Measurements from ENCODE around the gene CLOCK. TPM values are rescaled to one million over a fixed set of nuclear protein-coding genes. Genes with fewer than 3 reads are reported as not detected.

CLOCK gene
- total RNA-seq, 1 experiment from 2014 or later, result 19.4 TPM

DNA sequence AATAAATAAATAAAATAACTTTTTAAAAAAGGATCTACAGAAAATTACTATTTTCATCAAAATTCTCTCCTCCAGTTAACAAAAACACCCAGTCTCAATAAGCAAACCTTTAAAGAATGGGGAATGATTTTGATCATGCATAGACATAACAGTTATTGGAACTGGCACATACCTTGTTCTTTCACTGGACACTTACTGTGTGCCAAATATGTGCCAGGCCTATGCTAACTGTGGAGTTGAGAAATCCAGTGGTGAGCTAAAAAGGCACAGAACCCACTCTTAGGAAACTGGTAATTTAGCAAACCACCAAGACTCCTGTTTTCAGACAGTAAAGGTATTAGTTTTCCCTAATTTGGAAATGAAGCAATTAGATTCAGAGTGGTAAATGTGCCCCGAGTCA is 39.1 kb downstream of the CLOCK start:
- no peaks in the 10 kb centered on the region for H3K27me3 ChIP-seq (ENCODE audit: insufficient read depth, low read depth)
- ChIA-PET POLR2A (ENCODE audit: unreplicated experiment) (no interaction called here), CTCF (no interaction called here)
- no peak overlapping the region for H3K4me2 ChIP-seq
- no peaks in the 10 kb centered on the region for H3K4me1 ChIP-seq (replicated peaks; ENCODE audit: insufficient read depth)
- no peak overlapping the region for H3K27ac ChIP-seq
- 0 out of 2 replicates have a peak, but pooled peaks cover 4% of the 10 kb centered on the region for H3K79me2 ChIP-seq (ENCODE audit: low read depth)
- no peak overlapping the region for H3K4me3 ChIP-seq
- TF ChIP-seq EZH2 (IDR thresholded peaks at IDR 0.05; ENCODE audit: low read depth), result no peak
- TF ChIP-seq, protein P1, sequence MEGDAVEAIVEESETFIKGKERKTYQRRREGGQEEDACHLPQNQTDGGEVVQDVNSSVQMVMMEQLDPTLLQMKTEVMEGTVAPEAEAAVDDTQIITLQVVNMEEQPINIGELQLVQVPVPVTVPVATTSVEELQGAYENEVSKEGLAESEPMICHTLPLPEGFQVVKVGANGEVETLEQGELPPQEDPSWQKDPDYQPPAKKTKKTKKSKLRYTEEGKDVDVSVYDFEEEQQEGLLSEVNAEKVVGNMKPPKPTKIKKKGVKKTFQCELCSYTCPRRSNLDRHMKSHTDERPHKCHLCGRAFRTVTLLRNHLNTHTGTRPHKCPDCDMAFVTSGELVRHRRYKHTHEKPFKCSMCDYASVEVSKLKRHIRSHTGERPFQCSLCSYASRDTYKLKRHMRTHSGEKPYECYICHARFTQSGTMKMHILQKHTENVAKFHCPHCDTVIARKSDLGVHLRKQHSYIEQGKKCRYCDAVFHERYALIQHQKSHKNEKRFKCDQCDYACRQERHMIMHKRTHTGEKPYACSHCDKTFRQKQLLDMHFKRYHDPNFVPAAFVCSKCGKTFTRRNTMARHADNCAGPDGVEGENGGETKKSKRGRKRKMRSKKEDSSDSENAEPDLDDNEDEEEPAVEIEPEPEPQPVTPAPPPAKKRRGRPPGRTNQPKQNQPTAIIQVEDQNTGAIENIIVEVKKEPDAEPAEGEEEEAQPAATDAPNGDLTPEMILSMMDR (conservative IDR thresholded peaks at IDR 0.05), result no peak
- H3F3A ChIP-seq (ENCODE audit: insufficient read depth, low read depth), result no peaks in the 10 kb centered on the region
- no peak for DNase-seq
- no peaks in the 10 kb centered on the region for H3K36me3 ChIP-seq (ENCODE audit: low read depth)
- intact Hi-C loops (cut with micrococcal nuclease; ENCODE audit: unreplicated experiment), result no loop called here
- BruUV-seq (replicated peaks), result no TSS peak
- H2AFZ ChIP-seq, result no peak overlapping the region
- H3K9me3 ChIP-seq (ENCODE audit: insufficient read depth, low read depth), result no peaks in the 10 kb centered on the region
- no peaks in the 10 kb centered on the region for H3K9me2 ChIP-seq (ENCODE audit: insufficient read depth)
- H4K20me1 ChIP-seq (ENCODE audit: insufficient read depth), result no peaks in the 10 kb centered on the region

DNA sequence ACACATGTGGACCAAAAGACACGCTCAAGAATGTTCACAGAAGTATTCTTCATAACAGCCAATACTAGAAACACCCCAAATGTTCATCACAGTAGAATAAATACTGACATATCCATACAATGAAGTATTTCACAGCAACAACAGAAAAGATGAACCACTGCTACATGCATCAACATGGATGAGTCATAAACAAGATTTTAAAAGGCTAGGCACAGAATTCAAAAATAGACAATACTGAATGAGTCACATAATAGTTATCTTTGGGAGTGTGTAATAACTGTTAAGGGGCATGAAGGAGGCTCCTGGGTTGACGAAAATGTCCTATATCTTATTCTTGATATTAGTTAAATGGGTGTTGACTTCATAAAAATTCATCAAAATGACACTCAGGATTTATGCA is 43.5 kb downstream of the CLOCK start:
- no peak for TF ChIP-seq EZH2 (IDR thresholded peaks at IDR 0.05; ENCODE audit: low read depth)
- TF ChIP-seq, protein P1 (conservative IDR thresholded peaks at IDR 0.05), result no peak
- H3F3A ChIP-seq (ENCODE audit: insufficient read depth, low read depth), result no peaks in the 10 kb centered on the region
- no peaks in the 10 kb centered on the region for H3K9me3 ChIP-seq (ENCODE audit: insufficient read depth, low read depth)
- ChIA-PET POLR2A (ENCODE audit: unreplicated experiment) (no interaction called here), CTCF (interaction anchor here (0.7 kb wide), 1 partner anchor 338 kb away, joined by 3 read pairs; no protein-coding TSS in a partner anchor)
- no peaks in the 10 kb centered on the region for H3K27me3 ChIP-seq (ENCODE audit: insufficient read depth, low read depth)
- no peaks in the 10 kb centered on the region for H3K36me3 ChIP-seq (ENCODE audit: low read depth)
- no peaks in the 10 kb centered on the region for H4K20me1 ChIP-seq (ENCODE audit: insufficient read depth)
- no peak for DNase-seq
- no peak overlapping the region for H3K4me3 ChIP-seq
- H3K4me2 ChIP-seq, result no peak overlapping the region
- intact Hi-C loops (cut with micrococcal nuclease; ENCODE audit: unreplicated experiment), result no loop called here
- no peaks in the 10 kb centered on the region for H3K4me1 ChIP-seq (replicated peaks; ENCODE audit: insufficient read depth)
- H3K9me2 ChIP-seq (ENCODE audit: insufficient read depth), result no peaks in the 10 kb centered on the region
- H3K27ac ChIP-seq, result no peak overlapping the region
- no peak overlapping the region for H2AFZ ChIP-seq
- no TSS peak for BruUV-seq (replicated peaks)
- H3K79me2 ChIP-seq (ENCODE audit: low read depth), result 0 out of 2 replicates have a peak, but pooled peaks cover 4% of the 10 kb centered on the region

DNA sequence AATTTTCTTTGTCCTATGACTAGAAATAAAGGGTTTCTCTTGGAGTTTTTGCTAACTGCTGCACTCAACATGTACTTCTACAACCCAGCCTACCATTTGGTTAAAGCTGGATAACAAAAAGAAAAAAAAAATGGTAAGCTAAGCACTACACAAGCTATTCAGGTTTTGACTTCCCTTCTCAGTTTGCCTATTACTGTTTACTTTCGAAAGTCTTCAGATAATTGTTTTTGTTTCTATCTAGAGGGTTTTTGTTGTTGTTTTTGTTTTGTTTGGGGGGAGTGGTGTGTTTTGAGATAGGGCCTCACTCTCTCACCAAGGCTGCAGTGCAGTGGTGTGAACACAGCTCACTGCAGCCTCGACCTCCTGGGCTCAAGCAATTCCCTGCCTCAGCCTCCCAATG is 46.6 kb downstream of the CLOCK start:
- CTCF ChIA-PET, result no interaction called here
- Histone ChIP-seq H3K9me3 (ENCODE audit: insufficient read depth, low read depth) (no peaks in the 10 kb centered on the region), H3F3A (ENCODE audit: insufficient read depth, low read depth) (no peaks in the 10 kb centered on the region), H4K20me1 (ENCODE audit: insufficient read depth) (no peaks in the 10 kb centered on the region), H3K4me3 (no peak overlapping the region), H3K4me2 (no peak overlapping the region), H3K9me2 (ENCODE audit: insufficient read depth) (no peaks in the 10 kb centered on the region), H3K4me1 (replicated peaks; ENCODE audit: insufficient read depth) (no peaks in the 10 kb centered on the region), H3K27me3 (ENCODE audit: insufficient read depth, low read depth) (no peaks in the 10 kb centered on the region), H3K27ac (no peak overlapping the region), H2AFZ (no peak overlapping the region), H3K36me3 (ENCODE audit: low read depth) (no peaks in the 10 kb centered on the region), H3K79me2 (ENCODE audit: low read depth) (0 out of 2 replicates have a peak, but pooled peaks cover 4% of the 10 kb centered on the region)
- no peak for TF ChIP-seq EZH2 (IDR thresholded peaks at IDR 0.05; ENCODE audit: low read depth)
- TF ChIP-seq, protein P1 (conservative IDR thresholded peaks at IDR 0.05), result no peak
- BruUV-seq (replicated peaks), result no TSS peak
- intact Hi-C loops (cut with micrococcal nuclease; ENCODE audit: unreplicated experiment), result no loop called here
- POLR2A ChIA-PET (ENCODE audit: unreplicated experiment), result no interaction called here
- DNase-seq, result no peak
